Breast epithelium (tissue), 4 donors: ENCODE data around the gene FOXN3. TPM values are rescaled to one million over a fixed set of nuclear protein-coding genes. Genes with fewer than 3 reads are reported as not detected.

ENCODE experiments used
- DNase-seq, 2 donors: peaks; one replicate each; pipeline ENCODE4 v3.0.0-alpha.2; 2019; ENCODE audit warnings: low spot score in 2 of 2
- H3K27ac ChIP-seq, 2 donors: fragments of 200-600 bp; sonication (generic) in 1 of 2; one replicate each; pipeline ENCODE4 v1.5.1; 2016 to 2019; ENCODE audit warnings: mild to moderate bottlenecking in 1 of 2
- H3K27me3 ChIP-seq, 2 donors: fragments of 200-600 bp; sonication (generic) in 1 of 2; one replicate each; pipeline versions ENCODE4 v1.5.1 to v1.6.0; 2017 to 2019; ENCODE audit warnings: control low read depth in 1 of 2, mild to moderate bottlenecking in 1 of 2
- H3K36me3 ChIP-seq: fragments of 200-600 bp; one replicate; pipeline ENCODE4 v1.5.1; 2019
- H3K4me1 ChIP-seq, 2 donors: fragments of 200-600 bp; sonication (generic); one replicate each; pipeline ENCODE4 v1.5.1; 2016 to 2019; ENCODE audit warnings: control low read depth in 1 of 2
- H3K4me3 ChIP-seq, 3 donors: fragments of 200-600 bp; sonication (generic); 1 replicate in 2 of 3; 2 replicates in 1 of 3; pipeline ENCODE4 v1.5.1; 2016 to 2019; ENCODE audit warnings: mild to moderate bottlenecking in 3 of 3, moderate library complexity in 2 of 3
- H3K9me3 ChIP-seq, 2 donors: fragments of 200-600 bp; sonication (generic) in 1 of 2; one replicate each; pipeline ENCODE4 v1.5.1; 2016 to 2019; ENCODE audit warnings: control low read depth in 1 of 2
- POLR2A ChIP-seq: fragments of 450-650 bp; IDR thresholded peaks from one replicate; pipeline ENCODE4 v1.6.1; 2016; ENCODE audit warnings: antibody characterized with exemption, mild to moderate bottlenecking, moderate library complexity
- POLR2AphosphoS5 ChIP-seq, 3 donors: sonication (generic); formaldehyde crosslinking; IDR thresholded peaks; one replicate each; pipeline ENCODE4 v1.6.1; 2017; ENCODE audit warnings: antibody characterized with exemption in 3 of 3
- intact Hi-C: fragments of 100-400 bp; cut with DNase I; formaldehyde crosslinking; loops from one replicate; pipeline ENCODE4 v1.15.1; 2023; ENCODE audit warnings: low total_unique reads
- total RNA-seq, 3 donors: library from RNA; depleted of rRNA; stranded (reverse); fragments of >200 nt; gene quantifications; one replicate each; pipeline ENCODE4 v1.1.0, GENCODE V29; 2016
- TF ChIP-seq, protein P1 (sequence below), 3 donors: fragments of 450-650 bp; IDR thresholded peaks; one replicate each; pipeline ENCODE4 v1.5.1; 2016 to 2017; ENCODE audit warnings: antibody characterized with exemption in 3 of 3, mild to moderate bottlenecking in 3 of 3, moderate library complexity in 3 of 3

Gene FOXN3
- total RNA-seq, 3 donors from 2014 or later = 70.7 to 180 (median 80.3) TPM

- Histone ChIP-seq H3K9me3 (no peaks in the 10 kb centered on the region), H3K4me3 (no peak overlapping the region), H3K27ac (peak overlapping the region in 1 of 2 donors; percentile 44), H3K4me1 (no peaks in the 10 kb centered on the region), H3K27me3 (no peaks in the 10 kb centered on the region), H3K36me3 (no peaks in the 10 kb centered on the region)
- DNase-seq = no peak
- no peak for TF ChIP-seq POLR2AphosphoS5 (IDR thresholded peaks at IDR 0.05)
- no peak for TF ChIP-seq POLR2A
- TF ChIP-seq, protein P1, sequence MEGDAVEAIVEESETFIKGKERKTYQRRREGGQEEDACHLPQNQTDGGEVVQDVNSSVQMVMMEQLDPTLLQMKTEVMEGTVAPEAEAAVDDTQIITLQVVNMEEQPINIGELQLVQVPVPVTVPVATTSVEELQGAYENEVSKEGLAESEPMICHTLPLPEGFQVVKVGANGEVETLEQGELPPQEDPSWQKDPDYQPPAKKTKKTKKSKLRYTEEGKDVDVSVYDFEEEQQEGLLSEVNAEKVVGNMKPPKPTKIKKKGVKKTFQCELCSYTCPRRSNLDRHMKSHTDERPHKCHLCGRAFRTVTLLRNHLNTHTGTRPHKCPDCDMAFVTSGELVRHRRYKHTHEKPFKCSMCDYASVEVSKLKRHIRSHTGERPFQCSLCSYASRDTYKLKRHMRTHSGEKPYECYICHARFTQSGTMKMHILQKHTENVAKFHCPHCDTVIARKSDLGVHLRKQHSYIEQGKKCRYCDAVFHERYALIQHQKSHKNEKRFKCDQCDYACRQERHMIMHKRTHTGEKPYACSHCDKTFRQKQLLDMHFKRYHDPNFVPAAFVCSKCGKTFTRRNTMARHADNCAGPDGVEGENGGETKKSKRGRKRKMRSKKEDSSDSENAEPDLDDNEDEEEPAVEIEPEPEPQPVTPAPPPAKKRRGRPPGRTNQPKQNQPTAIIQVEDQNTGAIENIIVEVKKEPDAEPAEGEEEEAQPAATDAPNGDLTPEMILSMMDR (IDR thresholded peaks at IDR 0.05) = no peak
- intact Hi-C loops = no loop called here
Measured at GRCh38 chr14:89227496-89227836, 189.6 kb downstream of the FOXN3 start.

DNA sequence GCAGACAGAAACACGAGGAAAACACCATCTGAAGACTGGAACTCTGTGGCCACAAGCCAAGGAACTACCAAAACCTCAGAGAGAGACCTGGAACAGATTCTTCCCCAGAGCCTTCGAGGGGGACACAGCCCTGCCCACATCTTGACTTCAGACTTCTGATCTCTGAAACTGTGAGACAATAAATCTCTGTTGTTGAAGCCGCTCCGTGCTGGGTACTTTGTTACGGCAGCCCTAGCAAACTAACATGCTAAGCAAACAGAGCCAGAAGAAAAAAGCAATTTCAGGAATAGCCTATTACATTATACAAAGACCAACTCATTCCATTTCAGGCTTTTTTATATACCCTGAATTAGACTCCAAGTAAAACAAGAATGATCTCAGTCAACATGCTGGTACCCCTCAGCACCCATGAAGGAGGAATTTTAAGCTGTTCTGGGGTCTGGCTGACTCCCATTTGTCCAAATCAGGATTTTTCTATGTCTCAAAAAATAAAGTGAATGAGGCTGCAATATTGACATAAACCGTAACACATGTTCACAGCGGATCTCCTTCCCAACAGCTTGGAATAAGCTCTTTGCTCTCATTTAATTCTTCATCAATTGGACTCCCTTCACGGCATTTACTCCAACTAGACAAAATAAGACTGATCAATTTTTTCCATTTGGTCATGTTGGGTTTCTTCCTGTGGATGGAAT, 190.1 kb downstream of the FOXN3 start:
- Histone ChIP-seq H3K4me3 (no peak overlapping the region), H3K4me1 (no peaks in the 10 kb centered on the region), H3K27me3 (no peaks in the 10 kb centered on the region), H3K36me3 (no peaks in the 10 kb centered on the region), H3K9me3 (no peaks in the 10 kb centered on the region), H3K27ac (peak overlapping the region; percentile 41 to 44)
- TF ChIP-seq, protein P1 (IDR thresholded peaks at IDR 0.05) = no peak
- TF ChIP-seq POLR2A (no peak), POLR2AphosphoS5 (IDR thresholded peaks at IDR 0.05) (no peak)
- intact Hi-C loops = no loop called here
- DNase-seq = no peak

- intact Hi-C loops = no loop called here
- Histone ChIP-seq H3K27me3 (no peaks in the 10 kb centered on the region), H3K36me3 (no peaks in the 10 kb centered on the region), H3K4me3 (no peak overlapping the region), H3K9me3 (no peaks in the 10 kb centered on the region), H3K4me1 (no peaks in the 10 kb centered on the region), H3K27ac (no peak overlapping the region)
- TF ChIP-seq POLR2A (no peak), POLR2AphosphoS5 (IDR thresholded peaks at IDR 0.05) (no peak)
- TF ChIP-seq, protein P1 (IDR thresholded peaks at IDR 0.05) = no peak
- no peak for DNase-seq
Measured at GRCh38 chr14:89225607-89226006, 191.4 kb downstream of the FOXN3 start.

DNA sequence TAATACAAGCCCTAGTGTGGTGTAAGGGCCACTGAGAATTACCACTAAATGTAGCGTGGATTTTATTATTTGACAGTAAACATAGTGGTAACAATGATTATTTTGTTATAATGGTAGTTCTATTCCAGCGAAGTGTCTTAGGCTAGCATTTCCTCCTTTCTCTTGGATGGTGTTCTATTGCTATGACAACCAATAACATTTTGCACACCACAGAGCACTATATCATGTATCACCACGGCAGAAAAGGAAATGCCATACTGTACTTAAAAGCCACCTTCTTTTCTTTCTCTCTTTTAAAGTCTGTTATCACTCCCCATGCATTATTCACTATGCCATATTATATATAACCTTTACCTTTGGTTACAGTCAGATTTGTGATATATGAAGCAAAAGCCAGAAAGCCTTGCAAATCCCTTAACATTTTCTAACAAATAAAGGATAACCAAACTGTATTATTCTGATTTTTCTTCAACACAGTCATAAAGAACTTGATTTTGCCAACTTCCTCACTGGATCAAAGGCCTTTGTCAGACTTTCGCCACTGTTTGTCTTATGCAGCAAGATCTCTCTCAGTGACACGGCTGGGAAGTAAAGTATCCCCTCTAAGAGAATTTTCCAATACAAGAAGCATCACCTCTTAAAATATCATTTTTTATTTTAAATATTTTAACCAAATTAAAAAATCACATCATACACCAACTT, 195.8 kb downstream of the FOXN3 start:
- H3K27ac ChIP-seq = peak overlapping the region in 1 of 2 donors; percentile 17
- H3K36me3 ChIP-seq = no peaks in the 10 kb centered on the region
- intact Hi-C loops = no loop called here
- H3K27me3 ChIP-seq = no peaks in the 10 kb centered on the region
- H3K9me3 ChIP-seq = no peaks in the 10 kb centered on the region
- no peaks in the 10 kb centered on the region for H3K4me1 ChIP-seq
- no peak for TF ChIP-seq POLR2A
- no peak for TF ChIP-seq POLR2AphosphoS5 (IDR thresholded peaks at IDR 0.05)
- TF ChIP-seq, protein P1 (IDR thresholded peaks at IDR 0.05) = no peak
- DNase-seq = no peak
- no peak overlapping the region for H3K4me3 ChIP-seq

GRCh38 chr14:89219051-89219450, 198.0 kb downstream of the FOXN3 start:
- TF ChIP-seq POLR2A (no peak), POLR2AphosphoS5 (IDR thresholded peaks at IDR 0.05) (no peak)
- TF ChIP-seq, protein P1 (IDR thresholded peaks at IDR 0.05) = no peak
- no peaks in the 10 kb centered on the region for H3K4me1 ChIP-seq
- H3K27ac ChIP-seq = no peak overlapping the region
- H3K4me3 ChIP-seq = no peak overlapping the region
- no peaks in the 10 kb centered on the region for H3K27me3 ChIP-seq
- H3K36me3 ChIP-seq = no peaks in the 10 kb centered on the region
- intact Hi-C loops = no loop called here
- no peaks in the 10 kb centered on the region for H3K9me3 ChIP-seq
- DNase-seq = no peak
